Kasumi-1 (cell line): ENCODE measurements around the gene TGM5.
"Not testable (repeated sequence)": the region's sequence is repeated elsewhere in the genome, so short reads cannot be mapped to it uniquely, and the experiment has no call there.

Source experiments
- DNase-seq, 2 experiments: peaks; one replicate each; lab custom pipeline; 2025; lab: John Stamatoyannopoulos, UW

The TGM5 gene

GRCh38 chr15:43244092-43244491 is 22.6 kb downstream of the TGM5 start:
- no peak for DNase-seq

GRCh38 chr15:43243020-43243645 is 23.6 kb downstream of the TGM5 start:
- no peak for DNase-seq

DNA sequence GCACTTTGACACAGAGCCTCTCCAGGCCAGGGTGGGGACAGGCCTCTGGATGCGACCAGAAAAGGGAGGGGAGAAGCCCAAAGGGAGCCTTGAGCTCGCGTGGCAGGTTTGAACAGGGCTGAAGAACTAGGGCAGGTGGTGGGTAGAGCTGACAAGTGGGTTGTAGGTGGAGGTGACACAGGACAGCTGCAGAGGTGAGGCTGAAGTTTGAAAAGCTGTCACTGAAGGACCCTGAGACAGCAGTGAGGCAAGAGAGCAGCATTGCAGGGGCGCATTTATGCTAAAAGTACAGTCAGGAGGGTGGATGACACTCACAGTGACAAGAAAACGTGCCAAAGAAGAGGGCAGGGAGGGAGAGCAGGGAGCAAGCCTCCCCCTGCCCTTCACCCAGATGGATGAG is 24.1 kb downstream of the TGM5 start:
- no peak for DNase-seq

- no peak for DNase-seq
Measured at GRCh38 chr15:43241100-43241499, 25.6 kb downstream of the TGM5 start.

DNA sequence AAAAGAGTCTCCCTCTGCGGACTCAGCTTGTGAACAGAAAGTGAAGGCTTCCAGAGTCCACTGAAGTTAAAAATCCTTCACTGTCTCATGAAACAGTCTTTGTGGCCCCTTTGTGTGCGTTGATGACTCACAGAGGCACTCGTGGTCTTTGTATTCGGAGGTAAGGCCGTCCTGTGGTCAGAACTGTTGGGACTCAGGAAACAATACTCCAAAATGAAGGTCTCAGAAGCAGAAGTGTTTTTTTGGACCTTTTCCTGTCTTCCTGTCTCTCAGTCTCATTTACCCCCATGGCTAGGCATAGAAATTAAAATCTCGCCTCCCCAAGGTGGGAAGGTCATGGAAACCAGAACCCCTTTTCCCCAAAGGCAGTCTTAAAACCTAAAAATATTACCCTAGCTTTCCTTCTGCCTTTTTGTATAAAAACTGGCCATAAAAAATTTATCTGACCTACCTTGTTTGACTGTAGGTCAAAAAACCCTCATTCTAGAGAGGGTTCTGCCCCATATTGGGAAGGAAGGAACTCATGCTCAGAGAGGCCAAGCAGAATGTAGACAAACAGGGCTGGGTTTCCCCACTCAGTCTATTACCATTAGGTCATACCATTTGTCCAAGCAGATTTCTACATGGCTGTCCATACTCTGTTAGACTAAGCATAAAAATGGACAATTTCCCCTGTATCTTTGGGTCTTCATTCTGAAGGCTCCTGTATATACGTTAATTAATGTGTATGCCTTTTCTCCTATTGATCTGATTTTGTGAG is 26.8 kb downstream of the TGM5 start:
- DNase-seq = peak; percentile 82 to 86

DNA sequence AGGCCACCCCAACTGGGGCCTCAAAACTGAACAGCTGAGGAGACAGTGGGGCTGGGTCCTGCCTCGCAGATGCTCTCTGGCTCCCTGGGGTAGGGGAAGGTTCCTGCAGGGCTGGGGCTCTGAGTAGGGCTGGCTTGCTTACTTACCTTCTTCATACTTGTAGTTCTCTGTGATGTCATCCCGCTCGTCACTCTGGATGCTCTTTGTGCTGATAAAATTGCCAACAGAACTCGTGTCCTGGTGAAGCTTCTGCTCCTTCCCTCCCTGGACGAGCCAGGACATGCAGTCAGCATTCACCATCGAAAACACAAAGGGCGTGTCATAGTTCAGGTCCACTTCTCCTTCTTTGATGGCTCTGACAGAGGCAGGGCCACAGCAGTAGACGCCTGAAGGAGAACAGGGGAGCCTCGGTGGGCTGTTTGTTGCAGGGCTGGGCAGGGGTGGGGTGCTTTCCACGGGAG is 28.0 kb downstream of the TGM5 start:
- no peak for DNase-seq

GRCh38 chr15:43237842-43238470 is 28.8 kb downstream of the TGM5 start:
- no peak for DNase-seq

DNA sequence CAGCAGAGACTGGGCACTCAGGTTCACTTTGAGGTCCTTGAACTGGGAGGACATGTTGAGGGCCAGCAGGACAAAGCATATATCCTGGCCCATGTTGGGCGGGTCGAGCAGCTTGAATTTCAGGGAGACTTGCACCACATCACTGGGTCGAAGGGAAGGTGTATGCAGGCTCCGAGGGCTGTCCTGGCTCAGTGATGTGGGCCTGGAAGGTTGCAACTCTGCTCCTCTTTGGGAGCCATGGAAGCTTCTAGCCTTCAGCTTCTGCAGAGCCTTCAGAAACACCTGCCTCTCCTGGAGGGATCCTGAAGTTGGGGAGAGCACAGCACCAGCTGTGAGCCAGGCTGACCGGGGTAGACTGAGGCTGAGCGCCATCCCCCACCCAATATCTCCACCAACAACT is 31.2 kb downstream of the TGM5 start:
- no peak for DNase-seq

DNA sequence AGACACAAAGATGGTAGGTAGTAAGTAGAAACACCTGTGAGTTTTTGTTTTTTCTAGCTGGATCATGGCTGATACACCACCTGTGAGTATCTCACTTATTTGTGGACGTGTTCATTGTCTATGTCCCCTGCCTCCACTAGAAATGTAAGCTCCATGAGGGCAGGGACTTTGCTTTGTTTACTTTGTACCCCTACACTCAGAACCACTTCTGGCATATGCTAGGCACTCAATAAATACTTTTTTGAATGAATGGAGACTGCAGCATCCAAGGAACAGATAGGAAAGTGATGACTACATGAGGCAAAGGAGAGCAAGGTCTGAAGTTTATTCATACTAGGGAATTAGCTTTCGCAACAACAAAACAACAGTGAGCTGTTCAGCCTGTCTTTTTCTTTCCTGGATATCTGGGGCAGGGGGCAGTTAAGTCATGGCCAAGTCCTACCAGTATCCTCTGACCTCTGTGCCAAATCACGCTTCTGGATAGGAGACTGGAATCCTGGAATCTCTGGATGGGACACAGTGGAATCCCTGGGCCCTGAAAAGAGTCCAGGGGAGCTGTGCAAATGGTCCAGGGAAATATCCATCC is 34.3 kb downstream of the TGM5 start:
- DNase-seq = no peak

- no peak for DNase-seq
Measured at GRCh38 chr15:43230640-43231115, 36.0 kb downstream of the TGM5 start.

- no peak for DNase-seq
Measured at GRCh38 chr15:43229977-43230376, 36.8 kb downstream of the TGM5 start.

DNA sequence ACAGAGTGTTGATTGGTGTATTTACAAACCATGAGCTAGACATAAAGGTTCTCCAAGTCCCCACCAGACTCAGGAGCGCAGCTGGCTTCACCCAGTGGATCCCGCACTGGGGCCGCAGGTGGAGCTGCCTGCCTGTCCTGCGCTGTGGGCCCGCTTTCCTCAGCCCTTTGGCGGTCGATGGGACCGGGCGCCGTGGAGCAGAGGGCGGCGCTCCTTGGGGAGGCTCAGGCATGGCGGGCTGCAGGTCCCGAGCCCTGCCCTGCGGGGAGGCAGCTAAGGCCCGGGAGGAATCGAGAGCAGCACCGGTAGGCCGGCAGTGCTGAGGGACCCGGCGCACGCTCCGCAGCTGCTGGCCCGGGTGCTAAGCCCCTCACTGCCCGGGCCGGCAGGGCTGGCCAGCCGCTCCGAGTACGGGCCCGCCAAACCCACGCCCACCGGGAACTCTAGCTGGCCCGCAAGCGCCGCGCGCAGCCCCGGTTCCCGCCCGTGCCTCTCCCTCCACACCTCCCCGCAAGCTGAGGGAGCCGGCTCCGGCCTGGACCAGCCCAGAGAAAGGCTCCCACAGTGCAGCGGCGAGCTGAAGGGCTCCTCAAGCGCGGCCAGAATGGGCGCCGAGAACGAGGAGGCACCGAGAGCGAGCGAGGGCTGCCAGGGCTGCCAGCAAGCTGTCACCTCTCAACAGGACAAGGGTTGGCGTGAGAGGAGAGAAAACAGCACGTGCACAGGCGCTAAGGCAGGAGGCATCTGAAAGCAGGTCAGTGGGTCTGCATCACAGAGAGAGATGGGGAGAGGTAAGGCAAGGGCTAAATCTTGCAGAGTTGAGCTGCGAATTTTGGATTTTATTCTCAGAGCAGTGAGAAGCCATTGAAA is 40.1 kb downstream of the TGM5 start:
- no peak for DNase-seq

- DNase-seq = not testable (repeated sequence)
Measured at GRCh38 chr15:43225950-43226255, 40.8 kb downstream of the TGM5 start.

GRCh38 chr15:43225201-43225949 is 41.4 kb downstream of the TGM5 start:
- peak; percentile 70 to 72 for DNase-seq

- no peak for DNase-seq
Measured at GRCh38 chr15:43221422-43221821, 45.3 kb downstream of the TGM5 start.

DNA sequence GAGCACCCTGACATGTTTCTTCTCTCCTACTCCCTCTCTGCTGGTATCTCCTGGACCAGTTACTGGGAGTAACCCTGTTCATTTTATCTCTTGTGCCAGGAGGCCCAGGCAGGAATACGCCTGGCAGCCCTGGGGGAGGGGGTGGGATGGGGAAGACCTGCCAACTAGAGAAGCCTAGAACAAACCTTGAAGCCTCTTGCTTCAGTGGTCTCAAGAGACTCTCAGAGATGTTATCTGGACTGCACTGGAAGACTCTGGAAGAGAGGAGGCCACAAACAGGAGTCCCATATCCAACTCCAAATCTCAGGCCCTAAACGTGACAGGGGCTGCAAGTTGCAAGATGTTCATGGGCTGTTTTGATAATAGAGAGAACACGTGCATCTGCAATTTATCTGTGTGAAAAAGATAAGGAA is 45.7 kb downstream of the TGM5 start, which contains the start of gene EPB42:
TSS of gene EPB42 (minus strand) at position 28 of the 413 bp plus-strand sequence. CDS start 193 bp downstream, outside the sequence.
- no peak for DNase-seq

DNA sequence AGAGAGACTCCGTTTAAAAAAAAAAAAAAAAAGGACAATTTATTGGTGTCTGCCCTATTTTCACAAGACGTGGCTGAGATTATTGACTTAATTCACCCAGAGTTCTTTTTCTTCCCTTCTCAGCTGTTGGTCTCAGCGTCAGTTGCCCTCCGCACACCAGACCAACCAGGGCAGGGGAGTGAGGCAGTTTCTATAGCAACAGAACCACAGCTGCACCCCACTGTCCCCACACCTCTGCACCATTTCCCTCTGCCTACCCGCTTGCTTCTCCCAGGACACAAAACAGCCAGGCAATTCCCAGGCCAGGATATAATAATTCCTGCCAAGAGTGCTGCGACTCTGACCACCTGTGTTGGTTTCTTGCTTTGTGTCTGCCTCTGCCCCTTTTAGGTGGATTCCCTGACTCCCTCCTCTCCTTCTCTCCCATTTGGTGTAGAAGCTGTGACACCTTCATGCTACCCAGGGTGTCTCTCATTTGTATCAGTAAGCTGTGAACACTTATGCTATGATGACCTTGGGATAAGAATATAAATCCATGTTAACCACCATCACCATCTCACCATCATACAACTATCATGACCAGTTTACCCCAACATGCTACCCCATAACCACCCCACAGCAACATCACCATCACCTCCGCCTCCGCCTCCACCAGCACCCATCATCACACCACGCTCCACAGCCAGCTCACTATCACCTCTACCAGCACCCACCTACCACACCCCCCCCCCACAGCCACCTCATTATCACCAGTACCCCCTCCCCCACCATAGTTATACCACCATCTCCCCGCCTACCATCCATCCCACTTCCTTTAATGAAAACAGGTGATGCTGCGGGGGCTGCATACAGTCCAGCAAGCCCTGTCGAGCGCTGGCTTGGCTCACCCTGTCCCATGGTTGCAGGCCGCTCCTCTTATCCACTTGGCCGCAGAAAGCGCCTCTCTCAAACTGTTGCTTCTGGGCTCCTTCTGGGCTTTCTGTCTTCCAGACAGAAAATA is 46.5 kb downstream of the TGM5 start:
- no peak for DNase-seq

DNA sequence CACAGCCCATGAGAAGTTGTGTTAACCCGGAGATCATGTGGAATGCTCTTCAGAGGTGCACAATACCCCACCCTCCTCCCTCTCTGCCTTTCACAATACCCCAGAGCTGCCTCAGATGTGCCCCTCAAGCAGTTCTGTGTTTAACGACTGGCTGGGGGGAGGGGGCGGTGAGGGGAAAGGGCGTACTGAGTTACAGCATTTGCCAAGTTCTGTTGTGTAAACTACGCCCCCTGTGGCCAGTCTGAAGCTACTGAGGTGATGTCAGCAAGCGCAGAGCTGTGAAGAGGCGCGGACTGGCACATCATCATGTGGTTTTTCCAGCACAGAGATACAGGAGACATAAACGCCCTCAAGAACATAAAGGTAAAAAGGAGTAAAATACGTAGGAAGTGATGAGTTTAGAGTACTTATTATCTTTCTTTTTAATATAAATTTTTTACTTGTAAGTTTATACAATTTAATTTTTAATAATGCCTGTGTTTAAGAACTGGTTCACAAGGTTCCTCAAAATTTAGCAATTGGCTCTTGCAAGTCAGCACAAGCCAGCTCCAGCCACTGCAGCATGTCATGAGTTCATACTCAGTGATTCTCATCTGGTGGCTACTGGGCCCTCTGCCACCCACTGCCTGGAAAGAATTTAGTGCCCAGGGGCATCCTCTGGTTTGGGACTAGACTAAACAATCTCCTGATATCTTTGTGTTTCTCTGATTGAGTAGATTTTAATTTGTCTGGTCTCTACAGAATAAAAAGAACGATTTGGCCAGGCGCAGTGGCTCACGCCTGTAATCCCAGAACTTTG is 47.6 kb downstream of the TGM5 start:
- no peak for DNase-seq

- DNase-seq = no peak
Measured at GRCh38 chr15:43215961-43216360, 50.8 kb downstream of the TGM5 start.
